HG03565 (cell line): ENCODE measurements around the gene LTC4S.

Experiments
- ATAC-seq: cut with Tn5 transposase; IDR thresholded peaks from one replicate; pipeline ENCODE4 v1.9.1; 2021; ENCODE audit warnings: mild to moderate bottlenecking, moderate library complexity; ENCODE audit not compliant: unreplicated experiment

Gene LTC4S

GRCh38 chr5:179805529-179806249 is 11.9 kb downstream of the LTC4S start:
- no peak for ATAC-seq

- peak; percentile 46 for ATAC-seq
Measured at GRCh38 chr5:179806250-179807048, 12.7 kb downstream of the LTC4S start, which contains the start of gene MGAT4B. Gene MGAT4B (minus strand): TSS chr5:179806866. CDS start chr5:179806583, 283 bp downstream.

GRCh38 chr5:179812135-179812825 is 18.5 kb downstream of the LTC4S start:
- no peak for ATAC-seq

- no peak for ATAC-seq
Measured at GRCh38 chr5:179812997-179813607, 19.3 kb downstream of the LTC4S start.

GRCh38 chr5:179814090-179814489 is 20.3 kb downstream of the LTC4S start:
- no peak for ATAC-seq

- ATAC-seq, result no peak
Measured at GRCh38 chr5:179815491-179816249, 21.9 kb downstream of the LTC4S start.

GRCh38 chr5:179816401-179816795 is 22.6 kb downstream of the LTC4S start:
- ATAC-seq, result no peak

- no peak for ATAC-seq
Measured at GRCh38 chr5:179816796-179817469, 23.1 kb downstream of the LTC4S start.

GRCh38 chr5:179817470-179817840 is 23.7 kb downstream of the LTC4S start:
- no peak for ATAC-seq

- no peak for ATAC-seq
Measured at GRCh38 chr5:179817890-179818745, 24.3 kb downstream of the LTC4S start.

GRCh38 chr5:179818746-179819295 is 25.0 kb downstream of the LTC4S start:
- ATAC-seq, result peak; percentile 43

- ATAC-seq, result no peak
Measured at GRCh38 chr5:179819296-179820126, 25.7 kb downstream of the LTC4S start.

- ATAC-seq, result no peak
Measured at GRCh38 chr5:179820127-179820482, 26.3 kb downstream of the LTC4S start.

GRCh38 chr5:179820483-179821297 is 26.9 kb downstream of the LTC4S start, which contains the start of gene SQSTM1:
Gene SQSTM1 (plus strand): TSS chr5:179820905. CDS start chr5:179820937, 32 bp downstream.
- ATAC-seq, result peak; percentile 36

GRCh38 chr5:179821298-179822058 is 27.7 kb downstream of the LTC4S start:
- peak; percentile 35 for ATAC-seq

- ATAC-seq, result no peak
Measured at GRCh38 chr5:179822059-179822432, 28.3 kb downstream of the LTC4S start.
